ENCODE results near the gene IL9. TPM values are rescaled to one million over a fixed set of nuclear protein-coding genes. Genes with fewer than 3 reads are reported as not detected.
A peak's percentile ranks its signal among the peaks of the same experiment; 100 is the strongest.

Gene IL9
- total RNA-seq, 2 experiments from 2014 or later: 47.9 to 48.1 TPM

DNA sequence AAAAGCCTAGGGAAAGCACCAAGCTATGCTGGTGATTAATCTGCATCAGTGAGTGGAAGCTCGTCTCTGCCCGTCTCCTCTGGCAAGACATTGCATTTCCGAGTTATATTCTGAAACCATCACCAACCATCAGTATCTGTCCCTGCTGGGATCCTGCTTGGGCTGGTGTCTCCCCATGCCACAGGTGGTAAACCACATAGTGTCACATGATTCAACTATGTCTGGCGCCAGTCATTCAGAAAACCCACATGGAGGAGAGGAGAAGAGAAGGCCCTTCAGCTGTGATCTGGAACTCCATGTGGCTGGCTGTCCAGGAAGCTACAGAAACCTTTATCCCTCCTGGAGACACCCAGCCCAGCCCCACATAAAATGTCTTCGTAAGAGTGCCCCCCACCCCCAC, 4.8 kb downstream of the IL9 start:
- Mint-ChIP-seq H3K27ac (no peak overlapping the region), H3K36me3 (ENCODE audit: low read depth) (no peaks in the 10 kb centered on the region), H3K4me1 (peaks cover 25% of the 10 kb centered on the region), H3K4me3 (no peak overlapping the region), H3K27me3 (peaks cover 43% of the 10 kb centered on the region), H3K9me3 (ENCODE audit: low read depth) (no peaks in the 10 kb centered on the region)
- peak; percentile 81 for DNase-seq
- ATAC-seq: peak; percentile 93
- POLR2A ChIA-PET: interaction anchor here (0.6 to 1.2 kb wide), 2 partner anchors 146 to 385 kb away, joined by 4 to 5 read pairs; no protein-coding TSS in a partner anchor
- CTCF ChIA-PET: interaction anchor here (0.6 to 1.4 kb wide), 9 partner anchors 18 to 556 kb away, joined by 3 to 4 read pairs (median 3); no protein-coding TSS in a partner anchor
- intact Hi-C loops (cut with DNase I, micrococcal nuclease): loop anchor here (1.0 to 10.0 kb wide), 4 partner anchors 22 to 254 kb away; no protein-coding TSS in a partner anchor

DNA sequence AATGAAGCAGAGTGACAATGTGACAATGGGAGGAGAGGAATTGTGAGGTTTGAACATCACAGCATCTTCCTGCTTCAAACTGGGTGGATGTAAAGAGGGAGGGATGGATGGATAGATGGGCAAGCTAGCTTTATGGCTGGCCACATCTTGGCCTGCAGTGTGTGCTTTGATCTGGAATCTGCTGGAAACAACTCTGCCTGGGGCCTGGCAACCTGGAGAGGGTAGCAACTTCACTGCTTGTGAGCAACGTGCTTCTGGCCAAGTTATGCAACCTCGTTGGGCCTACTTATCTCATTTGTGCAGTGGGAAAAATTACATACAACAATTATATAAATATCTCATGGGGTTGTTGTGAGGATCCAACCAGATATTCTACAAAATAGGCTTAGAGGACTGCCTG, 5.3 kb downstream of the IL9 start:
- Mint-ChIP-seq H3K27ac (no peak overlapping the region), H3K27me3 (peaks cover 42% of the 10 kb centered on the region), H3K4me1 (peaks cover 20% of the 10 kb centered on the region), H3K4me3 (no peak overlapping the region), H3K9me3 (ENCODE audit: low read depth) (no peaks in the 10 kb centered on the region), H3K36me3 (ENCODE audit: low read depth) (no peaks in the 10 kb centered on the region)
- ATAC-seq (no peak), DNase-seq (no peak)
- intact Hi-C loops (cut with DNase I, micrococcal nuclease): loop anchor here in 1 of 2 experiments (1.0 to 10.0 kb wide), 2 partner anchors 147 to 255 kb away; no protein-coding TSS in a partner anchor
- POLR2A ChIA-PET: interaction anchor here (0.6 to 1.2 kb wide), 2 partner anchors 147 to 386 kb away, joined by 4 to 5 read pairs; no protein-coding TSS in a partner anchor
- CTCF ChIA-PET: interaction anchor here (0.6 to 1.4 kb wide), 6 partner anchors 55 to 556 kb away, joined by 3 to 4 read pairs (median 3); no protein-coding TSS in a partner anchor

DNA sequence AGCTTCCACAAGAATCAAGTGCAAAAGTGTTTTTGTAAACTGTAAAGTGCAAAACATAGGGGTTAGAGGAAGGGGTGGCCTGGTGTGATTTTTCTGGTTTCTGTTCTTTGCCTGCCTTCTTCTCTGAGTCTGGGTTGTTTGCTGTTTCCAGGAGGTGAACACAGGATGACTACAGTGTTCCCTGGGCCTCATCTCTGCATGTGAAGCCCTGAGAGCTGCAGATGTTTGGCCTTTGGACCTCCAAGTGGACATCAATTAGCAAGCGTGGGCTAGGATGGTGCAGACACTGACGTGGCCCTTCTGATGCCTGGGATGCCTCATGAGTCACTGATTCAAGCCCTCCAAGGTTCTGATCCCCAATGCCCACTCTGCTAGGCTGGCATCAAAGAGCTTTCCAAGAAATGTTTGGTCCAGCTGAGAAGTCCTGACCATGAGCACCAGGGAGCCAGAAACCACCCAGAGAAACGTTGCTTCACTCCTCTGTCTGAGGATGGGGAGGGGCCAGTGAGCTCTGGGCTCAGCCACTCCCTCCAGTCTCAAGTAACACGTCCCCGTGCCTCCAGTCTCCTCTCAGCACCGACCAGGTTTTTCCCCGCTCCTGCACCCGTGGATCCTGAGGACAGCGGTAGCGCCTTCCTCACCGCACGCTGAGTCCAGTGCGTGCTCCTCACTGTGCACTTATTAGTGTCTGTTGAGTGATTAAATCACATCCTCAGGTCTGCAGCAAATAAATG, 7.6 kb downstream of the IL9 start:
- ChIA-PET POLR2A (interaction anchor here (0.7 kb wide), 1 partner anchor 225 kb away, joined by 3 read pairs; no protein-coding TSS in a partner anchor), CTCF (interaction anchor here (0.7 to 1.6 kb wide), 6 partner anchors 33 to 195 kb away, joined by 3 to 4 read pairs (median 4); no protein-coding TSS in a partner anchor)
- Mint-ChIP-seq H3K4me3 (no peak overlapping the region), H3K27ac (no peak overlapping the region), H3K4me1 (peaks cover 20% of the 10 kb centered on the region), H3K27me3 (peaks cover 42% of the 10 kb centered on the region), H3K36me3 (ENCODE audit: low read depth) (no peaks in the 10 kb centered on the region), H3K9me3 (ENCODE audit: low read depth) (no peaks in the 10 kb centered on the region)
- no peak for DNase-seq
- intact Hi-C loops (cut with DNase I, micrococcal nuclease): loop anchor here (1.0 to 10.0 kb wide), 8 partner anchors 57 to 884 kb away; no protein-coding TSS in a partner anchor
- no peak for ATAC-seq

GRCh38 chr5:135887447-135887864, 8.2 kb downstream of the IL9 start:
- peak; percentile 77 for ATAC-seq
- POLR2A ChIA-PET: no interaction called here
- Mint-ChIP-seq H3K36me3 (ENCODE audit: low read depth) (no peaks in the 10 kb centered on the region), H3K27ac (no peak overlapping the region), H3K9me3 (ENCODE audit: low read depth) (no peaks in the 10 kb centered on the region), H3K4me1 (peaks cover 20% of the 10 kb centered on the region), H3K4me3 (no peak overlapping the region), H3K27me3 (peaks cover 40% of the 10 kb centered on the region)
- intact Hi-C loops (cut with DNase I, micrococcal nuclease): loop anchor here (1.0 to 10.0 kb wide), 8 partner anchors 57 to 885 kb away; no protein-coding TSS in a partner anchor
- peak; percentile 83 for DNase-seq
- CTCF ChIA-PET: interaction anchor here (0.7 to 1.6 kb wide), 2 partner anchors 33 to 58 kb away, joined by 3 to 4 read pairs; no protein-coding TSS in a partner anchor

- Mint-ChIP-seq H3K9me3 (ENCODE audit: low read depth) (no peaks in the 10 kb centered on the region), H3K36me3 (ENCODE audit: low read depth) (no peaks in the 10 kb centered on the region), H3K4me3 (no peak overlapping the region), H3K27me3 (peaks cover 42% of the 10 kb centered on the region), H3K4me1 (peaks cover 18% of the 10 kb centered on the region), H3K27ac (no peak overlapping the region)
- CTCF ChIA-PET: interaction anchor here (0.5 to 1.0 kb wide), 2 partner anchors 177 to 319 kb away, joined by 3 read pairs; no protein-coding TSS in a partner anchor
- no peak for DNase-seq
- POLR2A ChIA-PET: no interaction called here
- ATAC-seq: no peak
- intact Hi-C loops (cut with DNase I, micrococcal nuclease): loop anchor here (2.0 to 10.0 kb wide), 4 partner anchors 59 to 886 kb away; no protein-coding TSS in a partner anchor
These were observed 9.5 kb downstream of the IL9 start for GRCh38 chr5:135886136-135886535.

- H3K9me3 Mint-ChIP-seq (ENCODE audit: low read depth): no peaks in the 10 kb centered on the region
- ChIA-PET CTCF (no interaction called here), POLR2A (no interaction called here)
- DNase-seq (no peak), ATAC-seq (no peak)
- H3K4me3 Mint-ChIP-seq: no peak overlapping the region
- H3K27ac Mint-ChIP-seq: no peak overlapping the region
- H3K36me3 Mint-ChIP-seq (ENCODE audit: low read depth): no peaks in the 10 kb centered on the region
- intact Hi-C loops (cut with DNase I, micrococcal nuclease): loop anchor here in 1 of 2 experiments (5.0 to 10.0 kb wide), 3 partner anchors 62 to 887 kb away; no protein-coding TSS in a partner anchor
- H3K4me1 Mint-ChIP-seq: peaks cover 7% of the 10 kb centered on the region
- H3K27me3 Mint-ChIP-seq: peaks cover 48% of the 10 kb centered on the region
These were observed 10.6 kb downstream of the IL9 start for GRCh38 chr5:135885031-135885430.

DNA sequence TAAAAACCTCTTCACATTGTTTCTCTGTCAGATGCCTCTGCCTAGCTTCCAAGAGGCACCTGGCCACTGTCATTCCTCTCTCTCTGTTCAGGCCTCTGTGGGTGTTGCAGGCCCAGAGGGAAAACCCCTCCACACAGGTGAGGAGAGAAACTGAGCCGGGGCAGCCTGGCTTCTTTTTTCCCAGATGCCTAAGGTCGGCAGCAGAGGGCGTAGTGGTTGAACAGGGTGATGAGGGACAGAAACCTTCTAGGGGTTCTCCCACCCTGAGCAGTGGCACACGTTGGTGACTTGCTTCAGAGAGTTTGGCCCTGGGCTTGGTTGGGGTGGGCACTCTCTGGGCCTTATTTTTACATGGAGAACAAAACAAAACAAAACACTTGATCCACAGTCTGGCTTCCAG, 12.2 kb downstream of the IL9 start:
- H3K4me1 Mint-ChIP-seq: peaks cover 7% of the 10 kb centered on the region
- ChIA-PET CTCF (interaction anchor here (0.6 to 1.0 kb wide), 3 partner anchors 175 to 273 kb away, joined by 3 to 4 read pairs (median 3); no protein-coding TSS in a partner anchor), POLR2A (no interaction called here)
- H3K27me3 Mint-ChIP-seq: peaks cover 44% of the 10 kb centered on the region
- ATAC-seq (no peak), DNase-seq (peak; percentile 44)
- intact Hi-C loops (cut with DNase I, micrococcal nuclease): loop anchor here in 1 of 2 experiments (10.0 kb wide), 1 partner anchor 541 kb away; no protein-coding TSS in a partner anchor
- H3K4me3 Mint-ChIP-seq: no peak overlapping the region
- no peak overlapping the region for H3K27ac Mint-ChIP-seq
- H3K36me3 Mint-ChIP-seq (ENCODE audit: low read depth): no peaks in the 10 kb centered on the region
- H3K9me3 Mint-ChIP-seq (ENCODE audit: low read depth): no peaks in the 10 kb centered on the region

GRCh38 chr5:135883026-135883425, 12.6 kb downstream of the IL9 start:
- intact Hi-C loops (cut with DNase I, micrococcal nuclease): loop anchor here in 1 of 2 experiments (10.0 kb wide), 1 partner anchor 542 kb away; no protein-coding TSS in a partner anchor
- no peak overlapping the region for H3K4me3 Mint-ChIP-seq
- H3K27me3 Mint-ChIP-seq: peaks cover 40% of the 10 kb centered on the region
- no peak for ATAC-seq
- POLR2A ChIA-PET: no interaction called here
- no peak for DNase-seq
- no peaks in the 10 kb centered on the region for H3K9me3 Mint-ChIP-seq (ENCODE audit: low read depth)
- no peak overlapping the region for H3K27ac Mint-ChIP-seq
- peaks cover 5% of the 10 kb centered on the region for H3K4me1 Mint-ChIP-seq
- H3K36me3 Mint-ChIP-seq (ENCODE audit: low read depth): no peaks in the 10 kb centered on the region
- CTCF ChIA-PET: interaction anchor here (0.6 to 1.0 kb wide), 2 partner anchors 175 to 273 kb away, joined by 3 read pairs; no protein-coding TSS in a partner anchor

DNA sequence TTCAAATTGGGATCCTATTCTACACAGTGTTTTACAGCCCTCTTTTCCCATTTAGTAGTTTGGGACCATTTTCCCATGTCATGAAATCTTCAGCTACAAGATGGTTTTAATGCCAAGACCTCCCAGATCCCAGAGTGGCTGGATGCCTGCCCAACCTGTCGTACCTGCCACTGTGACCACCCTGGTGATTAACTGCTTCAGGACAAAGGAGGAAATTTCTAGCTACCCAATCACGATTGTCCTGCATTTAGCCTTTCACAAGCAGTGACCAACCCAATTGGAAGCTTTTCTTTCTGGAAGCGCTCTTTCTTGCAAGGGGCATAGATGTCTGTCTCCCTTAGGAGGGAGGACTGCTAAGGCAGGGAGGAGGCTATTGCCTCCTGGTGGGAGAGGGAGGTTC, 13.8 kb downstream of the IL9 start:
- ChIA-PET CTCF (interaction anchor here (1.1 to 1.7 kb wide), 2 partner anchors 16 to 200 kb away, joined by 3 to 4 read pairs; no protein-coding TSS in a partner anchor), POLR2A (no interaction called here)
- intact Hi-C loops (cut with DNase I, micrococcal nuclease): loop anchor here in 1 of 2 experiments (10.0 kb wide), 1 partner anchor 543 kb away; no protein-coding TSS in a partner anchor
- H3K4me1 Mint-ChIP-seq: no peaks in the 10 kb centered on the region
- no peak overlapping the region for H3K4me3 Mint-ChIP-seq
- no peak for DNase-seq
- ATAC-seq: no peak
- H3K27ac Mint-ChIP-seq: no peak overlapping the region
- no peaks in the 10 kb centered on the region for H3K9me3 Mint-ChIP-seq (ENCODE audit: low read depth)
- peaks cover 41% of the 10 kb centered on the region for H3K27me3 Mint-ChIP-seq
- no peaks in the 10 kb centered on the region for H3K36me3 Mint-ChIP-seq (ENCODE audit: low read depth)

GRCh38 chr5:135881244-135881643, 14.4 kb downstream of the IL9 start:
- no peaks in the 10 kb centered on the region for H3K9me3 Mint-ChIP-seq (ENCODE audit: low read depth)
- ATAC-seq (no peak), DNase-seq (no peak)
- H3K27me3 Mint-ChIP-seq: peaks cover 41% of the 10 kb centered on the region
- CTCF ChIA-PET: interaction anchor here (0.6 to 1.7 kb wide), 4 partner anchors 17 to 888 kb away, joined by 3 to 4 read pairs (median 4); no protein-coding TSS in a partner anchor
- no peaks in the 10 kb centered on the region for H3K4me1 Mint-ChIP-seq
- intact Hi-C loops (cut with DNase I, micrococcal nuclease): loop anchor here in 1 of 2 experiments (10.0 kb wide), 1 partner anchor 544 kb away; no protein-coding TSS in a partner anchor
- no peak overlapping the region for H3K4me3 Mint-ChIP-seq
- no peak overlapping the region for H3K27ac Mint-ChIP-seq
- POLR2A ChIA-PET: no interaction called here
- H3K36me3 Mint-ChIP-seq (ENCODE audit: low read depth): no peaks in the 10 kb centered on the region

- no peaks in the 10 kb centered on the region for H3K9me3 Mint-ChIP-seq (ENCODE audit: low read depth)
- POLR2A ChIA-PET: no interaction called here
- intact Hi-C loops (cut with DNase I, micrococcal nuclease): loop anchor here in 1 of 2 experiments (10.0 kb wide), 1 partner anchor 544 kb away; no protein-coding TSS in a partner anchor
- H3K4me3 Mint-ChIP-seq: no peak overlapping the region
- ATAC-seq: no peak
- CTCF ChIA-PET: interaction anchor here (0.6 to 1.7 kb wide), 4 partner anchors 17 to 888 kb away, joined by 3 to 4 read pairs (median 4); no protein-coding TSS in a partner anchor
- H3K27me3 Mint-ChIP-seq: peaks cover 41% of the 10 kb centered on the region
- H3K4me1 Mint-ChIP-seq: no peaks in the 10 kb centered on the region
- H3K27ac Mint-ChIP-seq: no peak overlapping the region
- H3K36me3 Mint-ChIP-seq (ENCODE audit: low read depth): no peaks in the 10 kb centered on the region
- no peak for DNase-seq
These were observed 14.8 kb downstream of the IL9 start for GRCh38 chr5:135880801-135881200.

All from activated CD4-positive, alpha-beta T cell treated with anti-CD3 and anti-CD28 coated beads for 36 hours (primary cell).